Uterus (tissue), 4 donors: ENCODE data around the gene TARS3. TPM values are rescaled to one million over a fixed set of nuclear protein-coding genes. Genes with fewer than 3 reads are reported as not detected.

Experiments
- DNase-seq, 2 donors: peaks; one replicate each; pipeline ENCODE4 v3.0.0-alpha.2; 2019 to 2020
- H3K27ac ChIP-seq, 2 donors: fragments of 200-600 bp; sonication (generic); 1 replicate in 1 of 2; 2 replicates in 1 of 2; pipeline ENCODE4 v1.5.1; 2016 to 2018
- H3K27me3 ChIP-seq, 2 donors: fragments of 200-600 bp; sonication (generic); one replicate each; pipeline ENCODE4 v1.5.1; 2018 to 2019; ENCODE audit warnings: control low read depth in 1 of 2
- H3K36me3 ChIP-seq, 2 donors: fragments of 200-600 bp; sonication (generic); one replicate each; pipeline ENCODE4 v1.5.1; 2019; ENCODE audit warnings: control low read depth in 1 of 2
- H3K4me1 ChIP-seq, 2 donors: fragments of 200-600 bp; sonication (generic); one replicate each; pipeline ENCODE4 v1.5.1; 2018 to 2019; ENCODE audit warnings: control low read depth in 1 of 2
- H3K4me3 ChIP-seq, 2 donors: fragments of 200-600 bp; sonication (generic); 1 replicate in 1 of 2; 2 replicates in 1 of 2; pipeline ENCODE4 v1.5.1; 2018 to 2019; ENCODE audit warnings: mild to moderate bottlenecking in 1 of 2
- H3K9me3 ChIP-seq, 2 donors: fragments of 200-600 bp; sonication (generic); one replicate each; pipeline ENCODE4 v1.5.1; 2019; ENCODE audit warnings: control low read depth in 1 of 2
- POLR2A ChIP-seq, 2 donors: fragments of 450-650 bp; IDR thresholded peaks; one replicate each; pipeline ENCODE4 v1.6.1; 2016; ENCODE audit warnings: antibody characterized with exemption in 2 of 2, mild to moderate bottlenecking in 1 of 2, moderate library complexity in 1 of 2
- intact Hi-C: fragments of 100-400 bp; cut with DNase I; formaldehyde crosslinking; loops from one replicate; pipeline ENCODE4 v1.15.1; 2023; ENCODE audit warnings: low total_unique reads
- total RNA-seq, 4 donors: library from RNA; depleted of rRNA in 3 of 4; stranded (reverse); fragments of >200 nt in 3 of 4; gene quantifications; one replicate each; pipeline versions ENCODE4 v1.1.0 to v1.2.4, GENCODE V29; 2014 to 2023
- TF ChIP-seq, protein P1 (sequence below), 4 experiments: fragments of 200-600 bp in 2 of 4; fragments of 450-650 bp in 2 of 4; sonication (generic) in 2 of 4; IDR thresholded peaks; one replicate each; pipeline ENCODE4 v1.5.1; 2016 to 2019; ENCODE audit warnings: antibody characterized with exemption in 4 of 4, mild to moderate bottlenecking in 2 of 4, moderate library complexity in 1 of 4
- donor health status: DM: yes; HTN: yes; CAD: no.

The TARS3 gene
- total RNA-seq, 4 donors from 2014 or later: 3.3 to 24.8 (median 17.7) TPM

DNA sequence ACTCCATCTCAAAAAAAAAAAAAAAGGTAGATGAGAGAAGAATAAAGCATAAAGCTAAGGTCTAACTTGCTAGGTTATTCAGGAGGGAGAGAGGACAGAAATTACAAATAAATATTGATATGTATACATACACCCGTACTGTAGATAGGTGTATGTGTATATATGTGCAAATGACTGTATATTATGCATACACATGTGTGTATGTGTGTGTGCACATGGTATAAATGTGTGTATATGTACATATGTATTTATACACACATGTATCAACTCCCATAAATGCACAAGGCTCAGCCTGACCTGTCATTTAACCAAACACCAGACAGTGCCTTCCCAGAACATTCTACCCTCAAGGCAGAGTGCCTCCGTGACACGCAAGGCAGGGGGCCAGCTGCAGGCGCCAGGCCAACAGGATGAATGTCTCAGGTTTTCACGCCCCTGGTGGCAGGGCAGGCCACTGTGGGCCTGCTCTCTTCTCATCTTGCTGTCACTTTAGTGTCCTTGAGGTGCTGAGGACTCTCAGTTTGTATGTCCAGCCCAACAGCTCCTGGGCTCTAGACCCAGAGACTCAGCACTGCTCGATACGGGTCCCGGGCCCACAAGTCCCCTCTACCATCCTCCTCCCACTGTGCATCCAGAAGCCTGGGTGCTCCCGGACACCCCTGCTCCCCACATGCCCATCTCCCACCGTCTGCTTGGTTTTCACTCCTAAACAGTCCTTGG, 112.5 kb downstream of the TARS3 start:
- intact Hi-C loops: no loop called here
- no peak for TF ChIP-seq POLR2A (IDR thresholded peaks at IDR 0.05)
- TF ChIP-seq, protein P1, sequence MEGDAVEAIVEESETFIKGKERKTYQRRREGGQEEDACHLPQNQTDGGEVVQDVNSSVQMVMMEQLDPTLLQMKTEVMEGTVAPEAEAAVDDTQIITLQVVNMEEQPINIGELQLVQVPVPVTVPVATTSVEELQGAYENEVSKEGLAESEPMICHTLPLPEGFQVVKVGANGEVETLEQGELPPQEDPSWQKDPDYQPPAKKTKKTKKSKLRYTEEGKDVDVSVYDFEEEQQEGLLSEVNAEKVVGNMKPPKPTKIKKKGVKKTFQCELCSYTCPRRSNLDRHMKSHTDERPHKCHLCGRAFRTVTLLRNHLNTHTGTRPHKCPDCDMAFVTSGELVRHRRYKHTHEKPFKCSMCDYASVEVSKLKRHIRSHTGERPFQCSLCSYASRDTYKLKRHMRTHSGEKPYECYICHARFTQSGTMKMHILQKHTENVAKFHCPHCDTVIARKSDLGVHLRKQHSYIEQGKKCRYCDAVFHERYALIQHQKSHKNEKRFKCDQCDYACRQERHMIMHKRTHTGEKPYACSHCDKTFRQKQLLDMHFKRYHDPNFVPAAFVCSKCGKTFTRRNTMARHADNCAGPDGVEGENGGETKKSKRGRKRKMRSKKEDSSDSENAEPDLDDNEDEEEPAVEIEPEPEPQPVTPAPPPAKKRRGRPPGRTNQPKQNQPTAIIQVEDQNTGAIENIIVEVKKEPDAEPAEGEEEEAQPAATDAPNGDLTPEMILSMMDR (IDR thresholded peaks at IDR 0.05): no peak
- Histone ChIP-seq H3K4me1 (no peaks in the 10 kb centered on the region), H3K4me3 (no peak overlapping the region), H3K36me3 (no peaks in the 10 kb centered on the region), H3K9me3 (no peaks in the 10 kb centered on the region), H3K27me3 (no peaks in the 10 kb centered on the region), H3K27ac (no peak overlapping the region)
- DNase-seq: no peak

DNA sequence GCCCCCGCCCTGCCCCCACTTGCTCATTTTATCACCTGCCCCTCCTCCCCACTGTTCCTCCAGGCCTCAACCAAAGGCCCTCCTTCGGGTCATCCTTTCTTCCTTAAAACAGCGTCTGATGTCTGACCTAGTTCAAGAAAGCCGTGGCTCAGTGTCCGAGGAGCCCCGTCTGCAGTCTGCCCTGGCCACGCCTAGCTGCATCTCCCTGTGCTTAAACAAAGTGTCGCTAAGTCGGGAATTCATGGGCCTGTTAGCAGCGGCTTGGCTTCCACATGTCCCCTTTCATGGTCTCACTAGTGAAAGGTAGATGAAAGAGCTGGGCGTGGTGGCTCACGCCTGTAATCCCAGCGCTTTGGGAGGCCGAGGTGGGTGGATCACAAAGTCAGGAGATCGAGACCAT, 113.3 kb downstream of the TARS3 start:
- Histone ChIP-seq H3K27me3 (no peaks in the 10 kb centered on the region), H3K27ac (no peak overlapping the region), H3K4me3 (no peak overlapping the region), H3K36me3 (no peaks in the 10 kb centered on the region), H3K9me3 (no peaks in the 10 kb centered on the region), H3K4me1 (no peaks in the 10 kb centered on the region)
- intact Hi-C loops: no loop called here
- TF ChIP-seq, protein P1 (IDR thresholded peaks at IDR 0.05): no peak
- no peak for TF ChIP-seq POLR2A (IDR thresholded peaks at IDR 0.05)
- no peak for DNase-seq

DNA sequence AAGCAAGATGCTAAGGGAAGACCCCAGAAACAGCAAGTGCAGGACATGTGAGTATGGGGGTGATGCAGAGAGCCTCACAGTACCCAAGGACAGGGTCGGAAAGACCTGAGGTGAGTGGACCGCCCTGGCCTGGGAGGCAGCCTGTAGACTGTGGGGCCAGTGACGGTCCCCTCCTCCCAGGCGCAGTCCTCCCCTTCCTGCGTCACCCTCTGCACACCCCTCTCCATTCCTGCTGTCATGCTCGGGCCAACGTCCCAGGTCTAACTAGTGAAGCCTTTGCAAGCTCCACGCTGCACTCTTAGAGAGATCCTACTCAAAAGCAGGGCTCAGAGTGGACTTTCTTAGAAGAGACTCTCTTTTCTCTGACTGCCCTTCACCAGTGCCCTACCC, 113.7 kb downstream of the TARS3 start:
- no peaks in the 10 kb centered on the region for H3K36me3 ChIP-seq
- H3K4me3 ChIP-seq: no peak overlapping the region
- intact Hi-C loops: no loop called here
- H3K27ac ChIP-seq: no peak overlapping the region
- H3K27me3 ChIP-seq: no peaks in the 10 kb centered on the region
- H3K9me3 ChIP-seq: no peaks in the 10 kb centered on the region
- no peak for DNase-seq
- no peaks in the 10 kb centered on the region for H3K4me1 ChIP-seq
- TF ChIP-seq, protein P1 (IDR thresholded peaks at IDR 0.05): no peak
- TF ChIP-seq POLR2A (IDR thresholded peaks at IDR 0.05): no peak

DNA sequence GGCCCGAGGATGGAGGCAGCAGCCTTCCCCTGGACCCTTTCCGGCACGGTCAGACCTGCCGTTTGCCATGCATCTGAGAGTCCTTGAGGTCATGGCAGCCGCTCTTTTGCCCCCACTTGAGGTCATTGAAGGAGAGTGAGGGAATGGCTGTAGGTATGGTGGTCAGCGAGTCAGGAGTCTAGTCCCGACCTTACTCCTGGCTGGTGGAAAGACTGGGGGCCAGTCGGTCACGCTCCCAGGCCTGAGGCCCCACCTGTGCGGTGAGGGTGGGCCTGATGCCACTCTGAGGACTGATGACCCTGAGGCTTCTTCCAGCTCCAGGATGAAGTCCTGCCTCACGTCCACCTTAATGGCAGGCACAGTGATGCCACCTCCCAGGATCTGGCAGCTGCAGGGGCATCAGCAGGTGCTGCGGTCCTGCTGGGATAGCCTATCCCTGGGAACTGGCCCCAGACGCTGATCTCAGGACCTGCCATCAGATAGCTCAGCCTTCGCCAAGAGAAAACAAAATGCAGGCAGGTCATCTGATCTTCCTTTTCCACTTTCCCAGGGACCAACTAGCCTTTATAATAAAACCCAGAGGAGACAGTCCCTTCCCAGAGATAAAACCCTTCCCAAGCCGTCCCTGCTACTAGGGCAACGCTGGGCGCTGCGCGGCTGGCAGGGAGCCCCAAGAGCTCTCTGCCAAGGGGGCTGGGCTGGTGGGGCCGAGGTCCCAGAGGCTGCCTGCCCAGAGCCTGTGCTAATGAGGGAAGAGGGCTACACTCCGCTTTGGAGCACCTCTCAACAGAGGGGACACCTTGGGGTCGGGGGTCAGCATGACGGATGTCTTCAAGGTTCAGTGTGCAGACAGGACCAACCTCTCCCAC, 114.3 kb downstream of the TARS3 start:
- Histone ChIP-seq H3K4me1 (no peaks in the 10 kb centered on the region), H3K9me3 (no peaks in the 10 kb centered on the region), H3K36me3 (no peaks in the 10 kb centered on the region), H3K4me3 (no peak overlapping the region), H3K27me3 (no peaks in the 10 kb centered on the region), H3K27ac (no peak overlapping the region)
- intact Hi-C loops: no loop called here
- TF ChIP-seq POLR2A (IDR thresholded peaks at IDR 0.05): no peak
- TF ChIP-seq, protein P1 (IDR thresholded peaks at IDR 0.05): no peak
- DNase-seq: no peak

DNA sequence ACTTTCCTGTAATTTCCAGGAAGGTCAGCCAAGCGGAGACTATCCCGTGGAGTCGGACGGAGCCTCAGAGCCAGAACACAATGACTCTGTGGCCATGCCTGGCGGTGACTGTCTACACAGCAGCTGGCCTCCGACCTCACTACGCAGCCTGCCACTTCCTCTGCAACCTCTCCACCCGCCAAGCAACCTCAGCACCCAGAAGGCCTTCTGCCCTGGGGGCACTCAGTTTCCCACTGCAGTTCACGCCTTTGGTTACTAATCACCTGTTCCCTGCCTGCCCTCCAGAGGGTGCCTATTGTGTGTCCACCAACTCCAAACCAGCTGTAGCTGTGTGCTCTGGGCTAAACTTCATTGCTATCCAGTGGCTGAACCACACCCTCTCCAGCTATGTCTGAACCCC, 116.1 kb downstream of the TARS3 start:
- TF ChIP-seq, protein P1 (IDR thresholded peaks at IDR 0.05): no peak
- TF ChIP-seq POLR2A (IDR thresholded peaks at IDR 0.05): no peak
- intact Hi-C loops: no loop called here
- DNase-seq: no peak
- Histone ChIP-seq H3K4me3 (no peak overlapping the region), H3K36me3 (no peaks in the 10 kb centered on the region), H3K9me3 (no peaks in the 10 kb centered on the region), H3K4me1 (no peaks in the 10 kb centered on the region), H3K27ac (no peak overlapping the region), H3K27me3 (no peaks in the 10 kb centered on the region)
